IMR-90 (cell line): ENCODE measurements around the gene WAC. TPM values are rescaled to one million over a fixed set of nuclear protein-coding genes. Genes with fewer than 3 reads are reported as not detected.

Experiments used
- ATAC-seq: fragments of 200-7000 bp; cut with Tn5 transposase; 2 replicates; pipeline ENCODE4 v1.9.1; 2020; ENCODE audit warnings: low read depth, mild to moderate bottlenecking, moderate library complexity
- BruUV-seq: library from RNA; stranded (reverse); fragments of 400-500 nt; replicated peaks from 2 replicates; lab custom pipeline; 2021; lab: Mats Ljungman, UMichigan
- CTCF ChIA-PET: fragments of 300-600 bp; formaldehyde crosslinking; extraction: SDS; loops from one replicate; lab custom pipeline; 2021; ENCODE audit warnings: antibody characterized with exemption; lab: Yijun Ruan, JAX
- POLR2A ChIA-PET: fragments of 300-600 bp; sonication (Branson Sonifier 250); formaldehyde crosslinking; loops from one replicate; lab custom pipeline; 2022; ENCODE audit warnings: antibody characterized with exemption; ENCODE audit not compliant: unreplicated experiment; lab: Charles Lee
- DNase-seq: peaks from one replicate; pipeline ENCODE4 v3.0.0; 2013
- H2AFZ ChIP-seq: replicated peaks from 2 replicates; pipeline ENCODE3; 2013; ENCODE audit warnings: low read length, mild to moderate bottlenecking; ENCODE audit not compliant: poor library complexity
- H2AK5ac ChIP-seq: 2 replicates; pipeline ENCODE4 v1.6.1; 2013; ENCODE audit warnings: low read depth, low read length, inconsistent platforms
- H2AK9ac ChIP-seq: replicated peaks from 2 replicates; pipeline ENCODE3; 2013; ENCODE audit warnings: mild to moderate bottlenecking, low read depth, low read length, moderate library complexity; ENCODE audit not compliant: poor library complexity
- H2BK120ac ChIP-seq: 2 replicates; pipeline ENCODE4 v1.6.1; 2013; ENCODE audit warnings: low read depth, low read length, inconsistent platforms
- H2BK15ac ChIP-seq: 3 replicates; pipeline ENCODE4 v1.6.1; 2013; ENCODE audit warnings: low read depth, low read length, inconsistent platforms
- H2BK20ac ChIP-seq: 2 replicates; pipeline ENCODE4 v1.6.1; 2013; ENCODE audit warnings: low read depth, mild to moderate bottlenecking, inconsistent platforms, low read length, moderate library complexity
- H2BK5ac ChIP-seq: 2 replicates; pipeline ENCODE4 v1.6.1; 2013; ENCODE audit warnings: mild to moderate bottlenecking, low read depth, low read length, inconsistent platforms; ENCODE audit not compliant: poor library complexity, severe bottlenecking
- H3K14ac ChIP-seq: replicated peaks from 2 replicates; pipeline ENCODE4 v1.6.1; 2013; ENCODE audit warnings: low read depth, low read length, inconsistent platforms
- H3K18ac ChIP-seq: 2 replicates; pipeline ENCODE4 v1.6.1; 2013; ENCODE audit warnings: low read depth, low read length, control low read depth
- H3K23ac ChIP-seq: 2 replicates; pipeline ENCODE4 v1.6.1; 2013; ENCODE audit warnings: low read depth, low read length, inconsistent platforms
- H3K27ac ChIP-seq: 2 replicates; pipeline ENCODE4 v1.5.1; 2013; ENCODE audit warnings: mild to moderate bottlenecking, control low read depth, low read length; ENCODE audit not compliant: insufficient read depth
- H3K27me3 ChIP-seq: 2 replicates; pipeline ENCODE4 v1.6.1; 2013; ENCODE audit warnings: low read length; ENCODE audit not compliant: control insufficient read depth, insufficient read depth
- H3K36me3 ChIP-seq: 2 replicates; pipeline ENCODE4 v1.6.1; 2013; ENCODE audit warnings: low read length, mixed read lengths; ENCODE audit not compliant: control insufficient read depth, insufficient read depth
- H3K4ac ChIP-seq: 2 replicates; pipeline ENCODE4 v1.6.1; 2013; ENCODE audit warnings: low read depth, low read length, inconsistent platforms
- H3K4me1 ChIP-seq: 2 replicates; pipeline ENCODE4 v1.6.1; 2013; ENCODE audit warnings: low read length, mixed read lengths; ENCODE audit not compliant: control insufficient read depth, insufficient read depth
- H3K4me2 ChIP-seq: 2 replicates; pipeline ENCODE4 v1.6.1; 2013; ENCODE audit warnings: low read depth, mild to moderate bottlenecking, control low read depth, low read length, moderate library complexity
- H3K4me3 ChIP-seq: 2 replicates; pipeline ENCODE4 v1.5.1; 2013; ENCODE audit warnings: low read depth, mild to moderate bottlenecking, control low read depth, low read length, moderate library complexity; ENCODE audit not compliant: insufficient read depth
- H3K56ac ChIP-seq: 2 replicates; pipeline ENCODE4 v1.6.1; 2013; ENCODE audit warnings: low read length, inconsistent platforms; ENCODE audit not compliant: insufficient read depth; ENCODE audit errors: extremely low read depth
- H3K79me1 ChIP-seq, 2 experiments: 2 replicates each; pipeline ENCODE4 v1.6.1; 2013; ENCODE audit warnings: low read length in 2 of 2, inconsistent platforms in 1 of 2, low read depth in 1 of 2
- H3K9ac ChIP-seq: 2 replicates; pipeline ENCODE4 v1.6.1; 2013; ENCODE audit warnings: low read depth, low read length, control low read depth
- H3K9me1 ChIP-seq: 2 replicates; pipeline ENCODE4 v1.6.1; 2013; ENCODE audit warnings: low read length, inconsistent platforms; ENCODE audit not compliant: insufficient read depth
- H3K9me3 ChIP-seq: 2 replicates; pipeline ENCODE4 v1.6.1; 2013; ENCODE audit warnings: low read length; ENCODE audit not compliant: control insufficient read depth, insufficient read depth
- H4K20me1 ChIP-seq: 2 replicates; pipeline ENCODE4 v1.6.1; 2013; ENCODE audit warnings: low read length, inconsistent platforms; ENCODE audit not compliant: insufficient read depth
- H4K5ac ChIP-seq: 2 replicates; pipeline ENCODE4 v1.6.1; 2013; ENCODE audit warnings: mild to moderate bottlenecking, low read depth, low read length, control low read depth
- H4K8ac ChIP-seq, 2 experiments: 2 replicates each; pipeline ENCODE4 v1.6.1; 2013; ENCODE audit warnings: low read depth in 2 of 2, low read length in 2 of 2, control low read depth in 1 of 2, inconsistent platforms in 1 of 2
- H4K91ac ChIP-seq: 2 replicates; pipeline ENCODE4 v1.6.1; 2013; ENCODE audit warnings: low read depth, low read length, inconsistent platforms; ENCODE audit not compliant: insufficient read depth
- BHLHE40 ChIP-seq: fragments of 150-350 bp; IDR thresholded peaks from 2 replicates; pipeline ENCODE4 v1.6.1; 2016; ENCODE audit warnings: mild to moderate bottlenecking, low read depth, low read length
- CEBPB ChIP-seq: IDR thresholded peaks from 2 replicates; pipeline ENCODE4 v1.6.1; 2012; ENCODE audit warnings: low read depth, low read length, improper control_type of control experiment
- CHD1 ChIP-seq: IDR thresholded peaks from 2 replicates; pipeline ENCODE4 v1.6.1; 2012; ENCODE audit warnings: low read depth, low read length, improper control_type of control experiment
- FOS ChIP-seq: fragments of 150-350 bp; IDR thresholded peaks from 2 replicates; pipeline ENCODE4 v1.6.1; 2016; ENCODE audit warnings: low read depth, low read length
- MAFK ChIP-seq: IDR thresholded peaks from 2 replicates; pipeline ENCODE4 v1.6.1; 2012; ENCODE audit warnings: low read depth, low read length, improper control_type of control experiment
- MAZ ChIP-seq: IDR thresholded peaks from 2 replicates; pipeline ENCODE4 v1.6.1; 2012; ENCODE audit warnings: low read depth, mild to moderate bottlenecking, low read length, improper control_type of control experiment, moderate library complexity, borderline replicate concordance
- MXI1 ChIP-seq: IDR thresholded peaks from 2 replicates; pipeline ENCODE4 v1.6.1; 2012; ENCODE audit warnings: low read depth, mild to moderate bottlenecking, low read length, moderate library complexity, borderline replicate concordance
- NFE2L2 ChIP-seq: fragments of 150-350 bp; IDR thresholded peaks from 2 replicates; pipeline ENCODE4 v1.6.1; 2016; ENCODE audit warnings: low read depth, mild to moderate bottlenecking, low read length
- POLR2A ChIP-seq: IDR thresholded peaks from 2 replicates; pipeline ENCODE4 v1.6.1; 2012; ENCODE audit warnings: mild to moderate bottlenecking, low read depth, low read length
- RAD21 ChIP-seq: IDR thresholded peaks from 2 replicates; pipeline ENCODE4 v1.6.1; 2012; ENCODE audit warnings: low read length, improper control_type of control experiment
- RCOR1 ChIP-seq: IDR thresholded peaks from 2 replicates; pipeline ENCODE4 v1.6.1; 2012; ENCODE audit warnings: mild to moderate bottlenecking, low read length, improper control_type of control experiment; ENCODE audit not compliant: insufficient replicate concordance
- RFX5 ChIP-seq: IDR thresholded peaks from 2 replicates; pipeline ENCODE4 v1.8.0; 2012; ENCODE audit warnings: low read depth, mild to moderate bottlenecking, low read length, moderate library complexity
- SMC3 ChIP-seq: fragments of 150-350 bp; IDR thresholded peaks from 2 replicates; pipeline ENCODE4 v1.6.1; 2016; ENCODE audit warnings: low read depth, mild to moderate bottlenecking, antibody characterized with exemption, low read length, moderate library complexity
- WGBS, 2 experiments: methylation state at CpG; one replicate each; pipeline versions ENCODE4 v1.1.5 to v1.1.7; 2013; ENCODE audit warnings: missing lambda C conversion rate in 2 of 2; ENCODE audit not compliant: insufficient read length in 1 of 2; ENCODE audit errors: extremely low coverage in 2 of 2; 5-methylcytosine and 5-hydroxymethylcytosine counted together
- dilution Hi-C: fragments of 300-500 bp; cut with HindIII; formaldehyde crosslinking; loops from one replicate; pipeline ENCODE4 v1.14.3; 2018; ENCODE audit warnings: low sequenced_read_pairs; ENCODE audit not compliant: unreplicated experiment
- in situ Hi-C: fragments of 300-500 bp; cut with MboI; formaldehyde crosslinking; loops from 3 replicates; pipeline ENCODE4 v1.14.3; 2019; ENCODE audit warnings: low sequenced_read_pairs, inconsistent platforms, mixed read lengths
- intact Hi-C: fragments of 100-400 bp; cut with micrococcal nuclease; formaldehyde crosslinking; loops from 2 replicates; pipeline ENCODE4 v1.10.0; 2022
- polyA plus RNA-seq, 3 experiments: library from polyadenylated mRNA; depleted of rRNA; stranded (reverse); fragments of >200 nt; gene quantifications; 2 replicates each; pipeline ENCODE4 v1.2.3, GENCODE V29; 2012; ENCODE audit warnings: low replicate concordance in 1 of 3
- total RNA-seq: library from RNA; depleted of rRNA; stranded (reverse); fragments of >200 nt; gene quantifications from 2 replicates; pipeline ENCODE4 v1.2.3, GENCODE V29; 2012
- TF ChIP-seq, protein P1 (sequence below): conservative IDR thresholded peaks from 2 replicates; pipeline ENCODE4 v1.5.1; 2012; ENCODE audit warnings: mild to moderate bottlenecking, low read depth, low read length, improper control_type of control experiment
- TF ChIP-seq, protein P2 (sequence below): fragments of 150-350 bp; IDR thresholded peaks from 2 replicates; pipeline ENCODE4 v1.6.1; 2016; ENCODE audit warnings: low read depth, mild to moderate bottlenecking, low read length, moderate library complexity, borderline replicate concordance
- TF ChIP-seq, protein P3 (sequence below): fragments of 150-350 bp; IDR thresholded peaks from 2 replicates; pipeline ENCODE4 v1.6.1; 2017; ENCODE audit warnings: mild to moderate bottlenecking, antibody characterized with exemption, low read length, low read depth

WAC gene
- total and polyA plus RNA-seq, 2 of the 4 experiments (the other 2 are of a cell fraction) = 39.6 to 52.2 TPM

DNA sequence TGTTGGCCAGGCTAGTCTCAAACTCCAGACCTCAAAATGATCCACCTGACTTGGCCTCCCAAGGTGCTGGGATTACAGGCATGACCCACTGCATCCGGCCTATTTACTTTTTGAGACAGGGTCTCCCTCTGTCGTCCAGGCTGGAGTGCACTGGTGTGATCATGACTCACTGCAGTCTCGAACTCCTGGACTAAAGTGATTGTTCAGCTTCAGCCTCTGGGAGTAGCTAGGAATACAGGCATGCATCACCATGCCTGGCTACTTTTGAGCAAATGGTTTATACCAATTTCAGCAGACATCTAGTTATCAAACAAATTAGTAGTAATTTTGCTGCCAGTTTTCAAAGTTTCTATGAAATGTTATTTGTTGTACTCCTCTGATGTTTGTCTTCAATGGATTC lies 2.2 kb upstream of the WAC start:
- Histone ChIP-seq H3K4me1 (no peaks in the 10 kb centered on the region; the same call in 1 of the 2 replicates), H2AK9ac (no peak overlapping the region), H3K23ac (peak overlapping the region; percentile 41; the same call in 1 of the 2 replicates), H4K20me1 (peaks cover 30% of the 10 kb centered on the region), H3K4me3 (no peak overlapping the region), H2AK5ac (no peak overlapping the region), H3K14ac (no peak overlapping the region), H2BK15ac (no peak overlapping the region), H4K91ac (no peak overlapping the region), H3K4me2 (no peak overlapping the region), H3K79me1 (peaks cover 21 to 53% of the 10 kb centered on the region in 2 experiments), H2AFZ (no peak overlapping the region), H3K56ac (no peak overlapping the region), H2BK120ac (no peak overlapping the region), H3K27ac (no peak overlapping the region), H2BK5ac (no peak overlapping the region), H3K9me1 (0 out of 2 replicates have a peak, but pooled peaks cover 5% of the 10 kb centered on the region), H3K9ac (no peak overlapping the region), H3K36me3 (peaks cover 4% of the 10 kb centered on the region), H4K8ac (no peak overlapping the region), H3K9me3 (no peaks in the 10 kb centered on the region), H3K18ac (no peak overlapping the region), H3K27me3 (no peaks in the 10 kb centered on the region), H3K4ac (no peak overlapping the region), H4K5ac (no peak overlapping the region), H2BK20ac (no peak overlapping the region)
- dilution Hi-C loops (no loop called here), in situ Hi-C loops (no loop called here), intact Hi-C loops (loop anchor here (2.0 kb wide), 1 partner anchor 98 kb away; no protein-coding TSS in a partner anchor)
- no peak for ATAC-seq
- WGBS, 2 experiments = 80% methylated on average over 2 of the region's 3 CpGs; no CpG with 5 or more reads in 1 of the 2 experiments
- TF ChIP-seq MAFK (no peak), RCOR1 (no peak), SMC3 (no peak), BHLHE40 (no peak), RFX5 (no peak), FOS (no peak), RAD21 (no peak), CEBPB (no peak), POLR2A (no peak), MXI1 (no peak), CHD1 (no peak), NFE2L2 (no peak), MAZ (no peak)
- TF ChIP-seq, protein P1, sequence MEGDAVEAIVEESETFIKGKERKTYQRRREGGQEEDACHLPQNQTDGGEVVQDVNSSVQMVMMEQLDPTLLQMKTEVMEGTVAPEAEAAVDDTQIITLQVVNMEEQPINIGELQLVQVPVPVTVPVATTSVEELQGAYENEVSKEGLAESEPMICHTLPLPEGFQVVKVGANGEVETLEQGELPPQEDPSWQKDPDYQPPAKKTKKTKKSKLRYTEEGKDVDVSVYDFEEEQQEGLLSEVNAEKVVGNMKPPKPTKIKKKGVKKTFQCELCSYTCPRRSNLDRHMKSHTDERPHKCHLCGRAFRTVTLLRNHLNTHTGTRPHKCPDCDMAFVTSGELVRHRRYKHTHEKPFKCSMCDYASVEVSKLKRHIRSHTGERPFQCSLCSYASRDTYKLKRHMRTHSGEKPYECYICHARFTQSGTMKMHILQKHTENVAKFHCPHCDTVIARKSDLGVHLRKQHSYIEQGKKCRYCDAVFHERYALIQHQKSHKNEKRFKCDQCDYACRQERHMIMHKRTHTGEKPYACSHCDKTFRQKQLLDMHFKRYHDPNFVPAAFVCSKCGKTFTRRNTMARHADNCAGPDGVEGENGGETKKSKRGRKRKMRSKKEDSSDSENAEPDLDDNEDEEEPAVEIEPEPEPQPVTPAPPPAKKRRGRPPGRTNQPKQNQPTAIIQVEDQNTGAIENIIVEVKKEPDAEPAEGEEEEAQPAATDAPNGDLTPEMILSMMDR = no peak
- TF ChIP-seq, protein P2, sequence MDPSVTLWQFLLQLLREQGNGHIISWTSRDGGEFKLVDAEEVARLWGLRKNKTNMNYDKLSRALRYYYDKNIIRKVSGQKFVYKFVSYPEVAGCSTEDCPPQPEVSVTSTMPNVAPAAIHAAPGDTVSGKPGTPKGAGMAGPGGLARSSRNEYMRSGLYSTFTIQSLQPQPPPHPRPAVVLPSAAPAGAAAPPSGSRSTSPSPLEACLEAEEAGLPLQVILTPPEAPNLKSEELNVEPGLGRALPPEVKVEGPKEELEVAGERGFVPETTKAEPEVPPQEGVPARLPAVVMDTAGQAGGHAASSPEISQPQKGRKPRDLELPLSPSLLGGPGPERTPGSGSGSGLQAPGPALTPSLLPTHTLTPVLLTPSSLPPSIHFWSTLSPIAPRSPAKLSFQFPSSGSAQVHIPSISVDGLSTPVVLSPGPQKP = no peak
- TF ChIP-seq, protein P3, sequence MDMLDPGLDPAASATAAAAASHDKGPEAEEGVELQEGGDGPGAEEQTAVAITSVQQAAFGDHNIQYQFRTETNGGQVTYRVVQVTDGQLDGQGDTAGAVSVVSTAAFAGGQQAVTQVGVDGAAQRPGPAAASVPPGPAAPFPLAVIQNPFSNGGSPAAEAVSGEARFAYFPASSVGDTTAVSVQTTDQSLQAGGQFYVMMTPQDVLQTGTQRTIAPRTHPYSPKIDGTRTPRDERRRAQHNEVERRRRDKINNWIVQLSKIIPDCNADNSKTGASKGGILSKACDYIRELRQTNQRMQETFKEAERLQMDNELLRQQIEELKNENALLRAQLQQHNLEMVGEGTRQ = no peak
- peak; percentile 39 for DNase-seq
- POLR2A ChIA-PET = no interaction called here
- BruUV-seq = no TSS peak
- CTCF ChIA-PET = no interaction called here
